ENCODE measurements around the gene TNRC18.
"Not testable (repeated sequence)": the region's sequence is repeated elsewhere in the genome, so short reads cannot be mapped to it uniquely, and the experiment has no call there.

Gene TNRC18

GRCh38 chr7:5273831-5274405 lies 149.7 kb downstream of the TNRC18 start:
- H3K4ac ChIP-seq (ENCODE audit: low read depth, low read length); H3K4me3 ChIP-seq (ENCODE audit: low read depth, low read length); H3K9me3 ChIP-seq (ENCODE audit: insufficient read depth, low read depth, low read length); H3K18ac ChIP-seq (ENCODE audit: low read length); H3K9ac ChIP-seq (ENCODE audit: low read length); H2AK5ac ChIP-seq (ENCODE audit: low read length); H2BK12ac ChIP-seq (ENCODE audit: low read length); H3K27me3 ChIP-seq (ENCODE audit: insufficient read depth, low read length); H3K79me1 ChIP-seq (ENCODE audit: low read length); H2AFZ ChIP-seq (ENCODE audit: insufficient read depth, low read length, poor library complexity); H3K14ac ChIP-seq (ENCODE audit: low read length); H3K4me2 ChIP-seq (ENCODE audit: low read length); H2BK5ac ChIP-seq (ENCODE audit: low read depth, low read length, poor library complexity); H3K79me2 ChIP-seq (ENCODE audit: control insufficient read depth, insufficient read depth, low read length, poor library complexity); H3K27ac ChIP-seq (ENCODE audit: low read depth, low read length); H3K36me3 ChIP-seq (ENCODE audit: control insufficient read depth in 1 of 2, insufficient read depth in 2 of 2, low read length in 2 of 2); H4K12ac ChIP-seq (ENCODE audit: low read depth, low read length); H3K4me1 ChIP-seq (ENCODE audit: control insufficient read depth in 1 of 2, insufficient read depth in 2 of 2, low read length in 2 of 2); H4K91ac ChIP-seq (ENCODE audit: low read depth, low read length); H3K23ac ChIP-seq (ENCODE audit: low read length); H4K8ac ChIP-seq (ENCODE audit: low read depth, low read length); H2BK120ac ChIP-seq (ENCODE audit: insufficient read depth, low read length, poor library complexity); DNase-seq: not testable (repeated sequence)
- WGBS (ENCODE audit: extremely low coverage, insufficient coverage, insufficient read length): no CpG with 5 or more reads among the region's 18 CpGs

- no peaks in the 10 kb centered on the region for H3K79me1 ChIP-seq (ENCODE audit: low read length)
- H3K18ac ChIP-seq (ENCODE audit: low read length): no peak overlapping the region
- no peak overlapping the region for H2BK5ac ChIP-seq (ENCODE audit: low read depth, low read length, poor library complexity)
- H3K9me3 ChIP-seq (ENCODE audit: insufficient read depth, low read depth, low read length): no peaks in the 10 kb centered on the region
- H3K27me3 ChIP-seq (ENCODE audit: insufficient read depth, low read length): no peaks in the 10 kb centered on the region
- H3K79me2 ChIP-seq (ENCODE audit: control insufficient read depth, insufficient read depth, low read length, poor library complexity): no peaks in the 10 kb centered on the region
- no peak overlapping the region for H2BK120ac ChIP-seq (ENCODE audit: insufficient read depth, low read length, poor library complexity)
- no peak overlapping the region for H3K23ac ChIP-seq (ENCODE audit: low read length)
- no peaks in the 10 kb centered on the region for H3K36me3 ChIP-seq (ENCODE audit: control insufficient read depth in 1 of 2, insufficient read depth in 2 of 2, low read length in 2 of 2)
- H3K4me1 ChIP-seq (ENCODE audit: control insufficient read depth in 1 of 2, insufficient read depth in 2 of 2, low read length in 2 of 2): no peaks in the 10 kb centered on the region
- H3K4me3 ChIP-seq (ENCODE audit: low read depth, low read length): no peak overlapping the region
- H3K4me2 ChIP-seq (ENCODE audit: low read length): no peak overlapping the region
- no peak overlapping the region for H3K27ac ChIP-seq (ENCODE audit: low read depth, low read length)
- no peak overlapping the region for H2AK5ac ChIP-seq (ENCODE audit: low read length)
- no peak overlapping the region for H4K91ac ChIP-seq (ENCODE audit: low read depth, low read length)
- H4K8ac ChIP-seq (ENCODE audit: low read depth, low read length): no peak overlapping the region
- no peak overlapping the region for H3K9ac ChIP-seq (ENCODE audit: low read length)
- no peak for DNase-seq
- no CpG with 5 or more reads among the region's 6 CpGs for WGBS (ENCODE audit: extremely low coverage, insufficient coverage, insufficient read length)
- no peak overlapping the region for H2AFZ ChIP-seq (ENCODE audit: insufficient read depth, low read length, poor library complexity)
- no peak overlapping the region for H3K4ac ChIP-seq (ENCODE audit: low read depth, low read length)
- H4K12ac ChIP-seq (ENCODE audit: low read depth, low read length): no peak overlapping the region
- no peak overlapping the region for H2BK12ac ChIP-seq (ENCODE audit: low read length)
- H3K14ac ChIP-seq (ENCODE audit: low read length): no peak overlapping the region
Measured at GRCh38 chr7:5270788-5271187, 152.8 kb downstream of the TNRC18 start.

- not testable (repeated sequence) for H3K79me1 ChIP-seq (ENCODE audit: low read length); H2BK12ac ChIP-seq (ENCODE audit: low read length); H2BK120ac ChIP-seq (ENCODE audit: insufficient read depth, low read length, poor library complexity); H4K91ac ChIP-seq (ENCODE audit: low read depth, low read length); H3K9ac ChIP-seq (ENCODE audit: low read length); H3K36me3 ChIP-seq (ENCODE audit: control insufficient read depth in 1 of 2, insufficient read depth in 2 of 2, low read length in 2 of 2); H2AK5ac ChIP-seq (ENCODE audit: low read length); H3K27ac ChIP-seq (ENCODE audit: low read depth, low read length); H3K18ac ChIP-seq (ENCODE audit: low read length); H3K14ac ChIP-seq (ENCODE audit: low read length); H3K4me2 ChIP-seq (ENCODE audit: low read length); H3K23ac ChIP-seq (ENCODE audit: low read length); H3K79me2 ChIP-seq (ENCODE audit: control insufficient read depth, insufficient read depth, low read length, poor library complexity); H3K4ac ChIP-seq (ENCODE audit: low read depth, low read length); H3K27me3 ChIP-seq (ENCODE audit: insufficient read depth, low read length); H3K4me3 ChIP-seq (ENCODE audit: low read depth, low read length); H2AFZ ChIP-seq (ENCODE audit: insufficient read depth, low read length, poor library complexity); H4K12ac ChIP-seq (ENCODE audit: low read depth, low read length); H3K9me3 ChIP-seq (ENCODE audit: insufficient read depth, low read depth, low read length); DNase-seq; H2BK5ac ChIP-seq (ENCODE audit: low read depth, low read length, poor library complexity); H4K8ac ChIP-seq (ENCODE audit: low read depth, low read length); H3K4me1 ChIP-seq (ENCODE audit: control insufficient read depth in 1 of 2, insufficient read depth in 2 of 2, low read length in 2 of 2)
- no CpG with 5 or more reads among the region's 12 CpGs for whole genome bisulfite sequencing (ENCODE audit: extremely low coverage, insufficient coverage, insufficient read length)
Measured at GRCh38 chr7:5269992-5270657, 153.5 kb downstream of the TNRC18 start.

GRCh38 chr7:5267829-5268228 lies 155.8 kb downstream of the TNRC18 start:
- not testable (repeated sequence) for H3K79me1 ChIP-seq (ENCODE audit: low read length); H2AFZ ChIP-seq (ENCODE audit: insufficient read depth, low read length, poor library complexity); H3K36me3 ChIP-seq (ENCODE audit: control insufficient read depth in 1 of 2, insufficient read depth in 2 of 2, low read length in 2 of 2); H3K27me3 ChIP-seq (ENCODE audit: insufficient read depth, low read length); H2BK120ac ChIP-seq (ENCODE audit: insufficient read depth, low read length, poor library complexity); H2BK12ac ChIP-seq (ENCODE audit: low read length); H3K14ac ChIP-seq (ENCODE audit: low read length); H3K9me3 ChIP-seq (ENCODE audit: insufficient read depth, low read depth, low read length); H4K8ac ChIP-seq (ENCODE audit: low read depth, low read length); H3K4ac ChIP-seq (ENCODE audit: low read depth, low read length); H3K9ac ChIP-seq (ENCODE audit: low read length); H4K91ac ChIP-seq (ENCODE audit: low read depth, low read length); H3K27ac ChIP-seq (ENCODE audit: low read depth, low read length); H3K4me1 ChIP-seq (ENCODE audit: control insufficient read depth in 1 of 2, insufficient read depth in 2 of 2, low read length in 2 of 2); H2BK5ac ChIP-seq (ENCODE audit: low read depth, low read length, poor library complexity); H3K4me2 ChIP-seq (ENCODE audit: low read length); H3K4me3 ChIP-seq (ENCODE audit: low read depth, low read length); H3K79me2 ChIP-seq (ENCODE audit: control insufficient read depth, insufficient read depth, low read length, poor library complexity); H2AK5ac ChIP-seq (ENCODE audit: low read length); DNase-seq; H3K23ac ChIP-seq (ENCODE audit: low read length); H3K18ac ChIP-seq (ENCODE audit: low read length); H4K12ac ChIP-seq (ENCODE audit: low read depth, low read length)
- WGBS (ENCODE audit: extremely low coverage, insufficient coverage, insufficient read length): no CpG with 5 or more reads among the region's 8 CpGs
